ENCODE data around the gene FBXW7.
"Not testable (repeated sequence)": the region's sequence is repeated elsewhere in the genome, so short reads cannot be mapped to it uniquely, and the experiment has no call there.

The FBXW7 gene

DNA sequence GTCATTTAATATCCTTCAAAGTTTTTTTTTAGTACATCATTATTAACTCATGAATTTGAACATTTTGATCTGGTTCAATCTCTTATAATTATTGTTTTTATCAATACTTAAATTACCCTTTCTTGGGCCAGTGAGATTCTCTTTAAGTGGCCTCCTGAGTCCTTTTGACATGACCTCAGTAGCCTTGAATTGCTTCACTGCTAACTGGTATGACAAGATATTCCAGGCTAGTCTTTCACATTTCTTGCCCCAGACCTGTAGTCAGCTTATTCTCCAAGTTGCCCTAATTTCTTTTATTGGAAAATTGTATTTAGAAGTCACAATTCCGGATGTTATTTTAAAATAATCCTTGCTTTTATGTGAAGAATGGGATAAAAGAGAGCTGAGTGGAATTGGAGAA is 35.4 kb upstream of the FBXW7 start:
- H3K9me3 ChIP-seq (ENCODE audit: control insufficient read depth, insufficient read depth, low read length): no peaks in the 10 kb centered on the region
- H3K4me1 ChIP-seq (ENCODE audit: control insufficient read depth, insufficient read depth, low read length): no peaks in the 10 kb centered on the region
- no peaks in the 10 kb centered on the region for H3K36me3 ChIP-seq (ENCODE audit: control insufficient read depth, insufficient read depth, low read length)
- H3K4me3 ChIP-seq (ENCODE audit: low read depth, low read length): no peak overlapping the region
- no peak overlapping the region for H3K9ac ChIP-seq (ENCODE audit: low read depth, low read length)
- H3K27me3 ChIP-seq (ENCODE audit: control insufficient read depth, insufficient read depth, low read length): no peaks in the 10 kb centered on the region

GRCh38 chr4:152565333-152565732 is 29.4 kb upstream of the FBXW7 start:
- Histone ChIP-seq H3K4me1 (ENCODE audit: control insufficient read depth, insufficient read depth, low read length) (no peaks in the 10 kb centered on the region), H3K36me3 (ENCODE audit: control insufficient read depth, insufficient read depth, low read length) (no peaks in the 10 kb centered on the region), H3K27me3 (ENCODE audit: control insufficient read depth, insufficient read depth, low read length) (no peaks in the 10 kb centered on the region), H3K9me3 (ENCODE audit: control insufficient read depth, insufficient read depth, low read length) (no peaks in the 10 kb centered on the region), H3K9ac (ENCODE audit: low read depth, low read length) (no peak overlapping the region), H3K4me3 (ENCODE audit: low read depth, low read length) (no peak overlapping the region)

- no peaks in the 10 kb centered on the region for H3K4me1 ChIP-seq (ENCODE audit: control insufficient read depth, insufficient read depth, low read length)
- no peak overlapping the region for H3K9ac ChIP-seq (ENCODE audit: low read depth, low read length)
- no peak overlapping the region for H3K4me3 ChIP-seq (ENCODE audit: low read depth, low read length)
- H3K36me3 ChIP-seq (ENCODE audit: control insufficient read depth, insufficient read depth, low read length): no peaks in the 10 kb centered on the region
- no peaks in the 10 kb centered on the region for H3K27me3 ChIP-seq (ENCODE audit: control insufficient read depth, insufficient read depth, low read length)
- H3K9me3 ChIP-seq (ENCODE audit: control insufficient read depth, insufficient read depth, low read length): no peaks in the 10 kb centered on the region
Observed at GRCh38 chr4:152564336-152564735, 28.4 kb upstream of the FBXW7 start.

GRCh38 chr4:152563209-152563608 is 27.3 kb upstream of the FBXW7 start:
- Histone ChIP-seq H3K36me3 (ENCODE audit: control insufficient read depth, insufficient read depth, low read length) (no peaks in the 10 kb centered on the region), H3K27me3 (ENCODE audit: control insufficient read depth, insufficient read depth, low read length) (no peaks in the 10 kb centered on the region), H3K4me1 (ENCODE audit: control insufficient read depth, insufficient read depth, low read length) (no peaks in the 10 kb centered on the region), H3K9ac (ENCODE audit: low read depth, low read length) (no peak overlapping the region), H3K9me3 (ENCODE audit: control insufficient read depth, insufficient read depth, low read length) (no peaks in the 10 kb centered on the region), H3K4me3 (ENCODE audit: low read depth, low read length) (no peak overlapping the region)

DNA sequence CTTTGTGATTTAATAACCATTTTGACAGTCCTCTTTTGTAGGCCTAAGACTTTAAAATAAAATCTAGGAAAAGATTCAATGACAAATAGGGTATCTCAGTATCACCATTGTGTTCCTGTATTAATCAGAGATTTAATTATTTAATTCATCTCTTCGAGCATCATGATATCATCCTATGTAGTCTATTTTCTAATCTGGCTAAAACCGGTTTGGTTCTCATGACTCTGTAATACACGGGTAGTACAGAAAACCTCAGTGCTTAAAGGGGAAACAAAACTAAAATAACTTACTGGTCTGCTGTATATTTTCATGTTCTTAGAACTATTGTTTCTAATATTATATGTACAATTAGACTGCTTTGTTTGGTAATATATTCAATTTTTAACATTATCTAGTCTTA is 23.7 kb upstream of the FBXW7 start:
- no peaks in the 10 kb centered on the region for H3K9me3 ChIP-seq (ENCODE audit: control insufficient read depth, insufficient read depth, low read length)
- no peak overlapping the region for H3K4me3 ChIP-seq (ENCODE audit: low read depth, low read length)
- no peaks in the 10 kb centered on the region for H3K36me3 ChIP-seq (ENCODE audit: control insufficient read depth, insufficient read depth, low read length)
- no peaks in the 10 kb centered on the region for H3K27me3 ChIP-seq (ENCODE audit: control insufficient read depth, insufficient read depth, low read length)
- no peak overlapping the region for H3K9ac ChIP-seq (ENCODE audit: low read depth, low read length)
- H3K4me1 ChIP-seq (ENCODE audit: control insufficient read depth, insufficient read depth, low read length): peaks cover 4% of the 10 kb centered on the region

DNA sequence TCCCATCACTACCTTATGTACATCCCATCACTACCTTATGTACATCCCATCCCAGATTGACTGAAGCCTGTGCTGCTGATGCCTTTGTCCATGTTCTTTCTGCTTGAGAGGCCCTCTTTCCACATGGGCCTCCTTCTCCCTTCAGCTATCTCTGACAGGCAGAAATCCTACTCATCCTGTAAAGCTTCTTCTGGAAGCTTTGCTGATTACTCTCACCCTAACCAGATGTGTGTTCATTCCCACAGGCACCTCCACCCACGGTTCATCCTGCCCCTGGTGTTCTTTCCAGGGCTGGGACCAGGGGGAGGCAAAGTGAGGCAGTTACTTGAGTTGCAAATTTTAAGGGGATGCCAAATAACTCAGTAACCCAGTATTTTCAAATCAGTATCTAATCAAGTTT is 22.5 kb upstream of the FBXW7 start:
- Histone ChIP-seq H3K4me1 (ENCODE audit: control insufficient read depth, insufficient read depth, low read length) (peaks cover 4% of the 10 kb centered on the region), H3K9me3 (ENCODE audit: control insufficient read depth, insufficient read depth, low read length) (no peaks in the 10 kb centered on the region), H3K9ac (ENCODE audit: low read depth, low read length) (no peak overlapping the region), H3K27me3 (ENCODE audit: control insufficient read depth, insufficient read depth, low read length) (no peaks in the 10 kb centered on the region), H3K4me3 (ENCODE audit: low read depth, low read length) (no peak overlapping the region), H3K36me3 (ENCODE audit: control insufficient read depth, insufficient read depth, low read length) (no peaks in the 10 kb centered on the region)

DNA sequence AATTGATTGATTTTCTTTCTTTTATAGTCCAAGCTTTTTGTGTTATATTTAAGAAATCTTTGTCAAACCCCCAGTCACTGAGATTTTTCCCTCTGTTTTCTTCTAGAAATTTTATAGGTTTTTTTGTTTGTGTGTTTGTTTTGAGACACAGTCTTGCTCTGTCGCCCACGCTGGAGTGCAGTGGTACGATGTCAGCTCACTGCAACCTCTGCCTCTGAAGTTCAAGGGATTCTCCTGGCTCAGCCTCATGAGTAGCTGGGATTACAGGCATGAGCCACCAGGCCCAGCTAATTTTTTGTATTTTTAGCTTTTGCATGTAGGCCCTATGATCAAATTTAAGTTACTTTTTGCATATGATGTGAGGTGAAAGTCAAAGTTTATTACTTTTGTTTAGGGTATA is 20.9 kb upstream of the FBXW7 start:
- Histone ChIP-seq H3K36me3 (ENCODE audit: control insufficient read depth, insufficient read depth, low read length) (no peaks in the 10 kb centered on the region), H3K4me1 (ENCODE audit: control insufficient read depth, insufficient read depth, low read length) (peaks cover 4% of the 10 kb centered on the region), H3K4me3 (ENCODE audit: low read depth, low read length) (no peak overlapping the region), H3K27me3 (ENCODE audit: control insufficient read depth, insufficient read depth, low read length) (no peaks in the 10 kb centered on the region), H3K9ac (ENCODE audit: low read depth, low read length) (no peak overlapping the region), H3K9me3 (ENCODE audit: control insufficient read depth, insufficient read depth, low read length) (no peaks in the 10 kb centered on the region)

DNA sequence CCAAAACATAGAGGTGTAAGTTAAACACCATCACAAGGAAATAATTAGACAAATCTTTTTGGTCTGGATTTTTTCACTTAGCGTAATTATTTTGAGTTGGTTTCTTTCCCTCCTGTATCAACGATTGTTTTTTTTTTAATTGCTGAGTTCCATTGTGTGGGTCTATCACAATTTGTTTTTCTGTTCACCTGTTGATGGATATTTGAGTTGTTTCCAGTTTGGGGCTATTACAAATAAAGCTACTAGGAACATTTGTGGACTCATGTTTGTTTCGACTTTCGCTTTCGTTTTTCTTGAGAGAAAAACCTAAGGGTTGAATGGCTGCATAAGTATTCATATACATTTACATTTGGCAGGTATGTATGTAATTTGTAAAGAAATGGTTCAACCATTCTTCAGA is 20.4 kb upstream of the FBXW7 start:
- H3K9ac ChIP-seq (ENCODE audit: low read depth, low read length): no peak overlapping the region
- no peak overlapping the region for H3K4me3 ChIP-seq (ENCODE audit: low read depth, low read length)
- H3K27me3 ChIP-seq (ENCODE audit: control insufficient read depth, insufficient read depth, low read length): no peaks in the 10 kb centered on the region
- peaks cover 4% of the 10 kb centered on the region for H3K4me1 ChIP-seq (ENCODE audit: control insufficient read depth, insufficient read depth, low read length)
- H3K9me3 ChIP-seq (ENCODE audit: control insufficient read depth, insufficient read depth, low read length): no peaks in the 10 kb centered on the region
- no peaks in the 10 kb centered on the region for H3K36me3 ChIP-seq (ENCODE audit: control insufficient read depth, insufficient read depth, low read length)

- no peaks in the 10 kb centered on the region for H3K9me3 ChIP-seq (ENCODE audit: control insufficient read depth, insufficient read depth, low read length)
- H3K36me3 ChIP-seq (ENCODE audit: control insufficient read depth, insufficient read depth, low read length): no peaks in the 10 kb centered on the region
- no peak overlapping the region for H3K4me3 ChIP-seq (ENCODE audit: low read depth, low read length)
- H3K9ac ChIP-seq (ENCODE audit: low read depth, low read length): no peak overlapping the region
- no peaks in the 10 kb centered on the region for H3K27me3 ChIP-seq (ENCODE audit: control insufficient read depth, insufficient read depth, low read length)
- H3K4me1 ChIP-seq (ENCODE audit: control insufficient read depth, insufficient read depth, low read length): peaks cover 4% of the 10 kb centered on the region
Observed at GRCh38 chr4:152554742-152555141, 18.9 kb upstream of the FBXW7 start.

GRCh38 chr4:152550687-152551086 is 14.8 kb upstream of the FBXW7 start:
- H3K4me1 ChIP-seq (ENCODE audit: control insufficient read depth, insufficient read depth, low read length); H3K36me3 ChIP-seq (ENCODE audit: control insufficient read depth, insufficient read depth, low read length); H3K9ac ChIP-seq (ENCODE audit: low read depth, low read length); H3K9me3 ChIP-seq (ENCODE audit: control insufficient read depth, insufficient read depth, low read length); H3K27me3 ChIP-seq (ENCODE audit: control insufficient read depth, insufficient read depth, low read length); H3K4me3 ChIP-seq (ENCODE audit: low read depth, low read length): not testable (repeated sequence)

GRCh38 chr4:152545088-152545487 is 9.2 kb upstream of the FBXW7 start:
- Histone ChIP-seq H3K9ac (ENCODE audit: low read depth, low read length) (no peak overlapping the region), H3K36me3 (ENCODE audit: control insufficient read depth, insufficient read depth, low read length) (no peaks in the 10 kb centered on the region), H3K4me3 (ENCODE audit: low read depth, low read length) (no peak overlapping the region), H3K4me1 (ENCODE audit: control insufficient read depth, insufficient read depth, low read length) (no peaks in the 10 kb centered on the region), H3K27me3 (ENCODE audit: control insufficient read depth, insufficient read depth, low read length) (no peaks in the 10 kb centered on the region), H3K9me3 (ENCODE audit: control insufficient read depth, insufficient read depth, low read length) (no peaks in the 10 kb centered on the region)

DNA sequence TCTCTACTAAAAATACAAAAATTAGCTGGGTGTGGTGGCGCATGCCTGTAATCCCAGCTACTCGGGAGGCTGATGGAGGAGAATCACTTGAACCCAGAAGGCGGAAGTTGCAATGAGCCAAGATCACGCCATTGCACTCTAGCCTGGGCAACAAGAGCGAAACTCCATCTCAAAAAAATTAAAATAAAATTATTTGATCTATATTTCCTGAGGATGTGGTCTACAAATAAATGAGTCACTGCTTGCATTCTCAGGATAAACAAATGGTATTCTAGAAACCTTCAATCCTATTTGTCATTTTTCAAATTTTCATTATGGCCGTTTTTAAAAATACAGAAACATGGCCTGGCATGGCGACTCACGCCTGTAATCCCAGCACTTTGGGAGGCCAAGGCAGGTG is 8.6 kb upstream of the FBXW7 start:
- not testable (repeated sequence) for H3K9ac ChIP-seq (ENCODE audit: low read depth, low read length); H3K4me1 ChIP-seq (ENCODE audit: control insufficient read depth, insufficient read depth, low read length); H3K36me3 ChIP-seq (ENCODE audit: control insufficient read depth, insufficient read depth, low read length); H3K9me3 ChIP-seq (ENCODE audit: control insufficient read depth, insufficient read depth, low read length); H3K4me3 ChIP-seq (ENCODE audit: low read depth, low read length); H3K27me3 ChIP-seq (ENCODE audit: control insufficient read depth, insufficient read depth, low read length)

- no peaks in the 10 kb centered on the region for H3K27me3 ChIP-seq (ENCODE audit: control insufficient read depth, insufficient read depth, low read length)
- H3K4me1 ChIP-seq (ENCODE audit: control insufficient read depth, insufficient read depth, low read length): peaks cover 5% of the 10 kb centered on the region
- H3K4me3 ChIP-seq (ENCODE audit: low read depth, low read length): no peak overlapping the region
- H3K36me3 ChIP-seq (ENCODE audit: control insufficient read depth, insufficient read depth, low read length): peaks cover 3% of the 10 kb centered on the region
- no peak overlapping the region for H3K9ac ChIP-seq (ENCODE audit: low read depth, low read length)
- no peaks in the 10 kb centered on the region for H3K9me3 ChIP-seq (ENCODE audit: control insufficient read depth, insufficient read depth, low read length)
Observed at GRCh38 chr4:152540941-152541340, 5.0 kb upstream of the FBXW7 start.
